AG04449 (cell line): ENCODE data around the gene ADGRB3.

Experiments used
- CTCF ChIA-PET: fragments of 350-600 bp; formaldehyde crosslinking; extraction: SDS; loops from one replicate; lab custom pipeline; 2021; ENCODE audit warnings: antibody characterized with exemption; lab: Yijun Ruan, JAX
- POLR2A ChIA-PET: fragments of 400-600, 350-600 bp; formaldehyde crosslinking; extraction: SDS; loops from one replicate; lab custom pipeline; 2020; ENCODE audit warnings: antibody characterized with exemption, inconsistent platforms; lab: Yijun Ruan, JAX
- DNase-seq: peaks from one replicate; pipeline ENCODE4 v3.0.0-alpha.2; 2010; ENCODE audit warnings: low read depth, low spot score
- H3K4me3 ChIP-seq: 2 replicates; pipeline ENCODE4 v1.5.1; 2011; ENCODE audit warnings: low read depth, mild to moderate bottlenecking, control low read depth, low read length
- TF ChIP-seq, protein P1 (sequence below): IDR thresholded peaks from one replicate; pipeline ENCODE4 v1.5.1; 2011; ENCODE audit warnings: mild to moderate bottlenecking, moderate library complexity, low read length, control low read depth, inconsistent platforms; ENCODE audit not compliant: insufficient read depth; ENCODE audit errors: missing control alignments

ADGRB3 gene

DNA sequence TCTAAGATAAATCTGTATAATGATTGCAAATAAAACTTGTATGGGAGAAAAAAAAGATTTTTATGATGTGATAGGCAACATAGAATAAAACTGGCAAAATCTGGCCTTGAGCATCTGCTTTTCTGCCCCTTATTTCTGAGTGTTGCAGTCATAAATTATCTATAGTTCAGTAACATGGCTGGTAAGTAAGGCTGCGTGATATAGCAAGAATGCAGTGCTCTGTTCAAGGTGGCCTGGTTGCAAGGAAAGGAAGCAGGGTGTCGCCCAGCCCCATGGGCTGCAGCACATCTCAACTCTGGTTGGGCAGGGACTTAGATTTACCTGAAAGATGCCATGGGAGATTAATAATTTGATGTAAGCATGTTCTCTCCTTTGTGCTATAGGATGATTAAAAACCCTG, 582.3 kb downstream of the ADGRB3 start:
- H3K4me3 ChIP-seq: no peak overlapping the region
- CTCF ChIA-PET: no interaction called here
- TF ChIP-seq, protein P1, sequence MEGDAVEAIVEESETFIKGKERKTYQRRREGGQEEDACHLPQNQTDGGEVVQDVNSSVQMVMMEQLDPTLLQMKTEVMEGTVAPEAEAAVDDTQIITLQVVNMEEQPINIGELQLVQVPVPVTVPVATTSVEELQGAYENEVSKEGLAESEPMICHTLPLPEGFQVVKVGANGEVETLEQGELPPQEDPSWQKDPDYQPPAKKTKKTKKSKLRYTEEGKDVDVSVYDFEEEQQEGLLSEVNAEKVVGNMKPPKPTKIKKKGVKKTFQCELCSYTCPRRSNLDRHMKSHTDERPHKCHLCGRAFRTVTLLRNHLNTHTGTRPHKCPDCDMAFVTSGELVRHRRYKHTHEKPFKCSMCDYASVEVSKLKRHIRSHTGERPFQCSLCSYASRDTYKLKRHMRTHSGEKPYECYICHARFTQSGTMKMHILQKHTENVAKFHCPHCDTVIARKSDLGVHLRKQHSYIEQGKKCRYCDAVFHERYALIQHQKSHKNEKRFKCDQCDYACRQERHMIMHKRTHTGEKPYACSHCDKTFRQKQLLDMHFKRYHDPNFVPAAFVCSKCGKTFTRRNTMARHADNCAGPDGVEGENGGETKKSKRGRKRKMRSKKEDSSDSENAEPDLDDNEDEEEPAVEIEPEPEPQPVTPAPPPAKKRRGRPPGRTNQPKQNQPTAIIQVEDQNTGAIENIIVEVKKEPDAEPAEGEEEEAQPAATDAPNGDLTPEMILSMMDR: no peak
- no peak for DNase-seq
- POLR2A ChIA-PET: no interaction called here

DNA sequence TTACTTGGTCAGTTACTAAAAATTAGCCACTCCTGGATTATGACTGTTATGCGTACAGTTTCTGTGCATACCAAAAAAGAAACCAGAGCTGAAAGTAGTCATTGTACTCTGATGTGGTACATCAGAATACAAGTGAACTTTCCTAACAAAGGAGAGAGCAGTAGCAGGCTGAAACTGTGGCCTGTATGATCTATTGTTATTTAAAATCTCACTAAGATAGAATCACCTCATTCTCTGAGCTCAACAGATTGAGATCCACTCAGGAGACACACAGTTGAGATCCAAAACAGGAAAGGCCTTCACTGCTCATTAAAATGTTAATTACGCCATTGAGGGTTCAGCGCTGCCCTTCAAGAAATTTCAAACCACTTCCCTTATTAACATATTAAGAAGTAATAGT, 585.3 kb downstream of the ADGRB3 start:
- no peak overlapping the region for H3K4me3 ChIP-seq
- no peak for DNase-seq
- ChIA-PET POLR2A (no interaction called here), CTCF (no interaction called here)
- TF ChIP-seq, protein P1: no peak

DNA sequence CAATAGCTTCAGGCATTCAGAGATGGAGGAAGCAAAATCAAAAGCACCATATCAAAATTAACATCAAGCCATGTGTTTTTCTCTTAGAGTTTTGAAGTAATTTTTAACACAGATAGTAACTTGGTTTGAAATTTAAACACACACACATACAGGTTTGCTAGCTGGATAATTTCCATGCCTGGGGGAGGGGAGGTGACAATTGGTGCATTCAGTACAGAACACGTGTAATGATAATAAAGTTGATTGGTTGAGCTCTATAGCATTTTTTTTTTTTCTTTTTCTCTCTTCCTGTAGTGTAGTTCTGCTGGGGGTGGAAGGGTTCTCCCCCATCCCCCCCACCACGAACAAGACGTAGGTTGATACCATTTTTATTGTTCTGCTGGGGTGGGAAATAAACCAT, 596.9 kb downstream of the ADGRB3 start:
- no peak for DNase-seq
- no peak overlapping the region for H3K4me3 ChIP-seq
- ChIA-PET POLR2A (no interaction called here), CTCF (interaction anchor here (0.7 kb wide), 1 partner anchor 107 kb away, joined by 3 read pairs; no protein-coding TSS in a partner anchor)
- TF ChIP-seq, protein P1: no peak

DNA sequence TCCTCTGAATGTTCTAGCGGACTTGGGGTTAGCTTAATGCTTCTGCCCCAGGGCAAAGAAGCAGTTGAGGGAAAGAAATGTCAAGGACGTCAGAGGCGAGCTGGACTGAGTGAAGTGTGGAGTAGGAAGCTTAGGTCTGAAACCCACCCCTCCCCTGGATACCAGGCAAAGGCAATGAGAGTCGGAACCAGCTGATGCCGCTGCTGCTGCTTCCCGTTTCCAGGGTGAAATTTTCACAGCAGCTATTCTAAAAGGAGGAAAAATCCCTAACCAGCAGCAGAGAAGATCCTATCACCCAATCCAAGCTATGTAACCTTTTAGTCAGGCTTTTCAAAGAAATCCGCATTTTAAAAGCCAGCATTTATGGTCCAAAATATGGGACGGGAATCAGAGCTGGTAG, 597.4 kb downstream of the ADGRB3 start:
- TF ChIP-seq, protein P1: no peak

DNA sequence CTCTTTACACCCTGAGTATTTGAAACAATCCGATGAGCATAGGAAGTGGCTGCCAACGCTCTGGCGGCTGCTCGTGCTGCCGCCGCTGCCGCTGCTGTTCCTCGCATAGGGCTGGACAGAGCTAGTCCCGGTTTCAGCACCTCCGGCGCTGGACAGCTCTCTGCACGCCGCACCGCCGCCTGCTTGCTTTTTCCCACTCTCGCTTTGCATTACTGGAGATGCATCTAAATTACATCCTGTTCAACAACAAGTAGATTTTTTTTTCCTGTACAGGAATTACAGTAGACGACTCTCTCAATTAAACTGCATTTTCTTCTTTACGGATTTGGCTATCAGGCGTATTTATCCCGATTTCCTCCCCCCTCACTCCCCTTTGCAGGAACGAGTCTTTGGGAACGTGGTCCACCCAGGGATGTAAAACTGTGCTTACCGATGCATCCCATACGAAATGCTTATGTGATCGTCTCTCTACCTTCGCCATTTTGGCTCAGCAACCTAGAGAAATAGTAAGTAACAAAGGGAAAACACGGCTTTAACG, 597.9 kb downstream of the ADGRB3 start:
- H3K4me3 ChIP-seq: no peak overlapping the region
- ChIA-PET CTCF (interaction anchor here (1.0 kb wide), 1 partner anchor 496 kb away, joined by 3 read pairs; no protein-coding TSS in a partner anchor), POLR2A (no interaction called here)
- TF ChIP-seq, protein P1: no peak
- DNase-seq: no peak

More for the DNA sequence above, 597.4 kb downstream of the ADGRB3 start:
- POLR2A ChIA-PET: no interaction called here
- CTCF ChIA-PET: interaction anchor here (1.0 kb wide), 1 partner anchor 497 kb away, joined by 3 read pairs; no protein-coding TSS in a partner anchor
- DNase-seq: no peak
- H3K4me3 ChIP-seq: no peak overlapping the region

DNA sequence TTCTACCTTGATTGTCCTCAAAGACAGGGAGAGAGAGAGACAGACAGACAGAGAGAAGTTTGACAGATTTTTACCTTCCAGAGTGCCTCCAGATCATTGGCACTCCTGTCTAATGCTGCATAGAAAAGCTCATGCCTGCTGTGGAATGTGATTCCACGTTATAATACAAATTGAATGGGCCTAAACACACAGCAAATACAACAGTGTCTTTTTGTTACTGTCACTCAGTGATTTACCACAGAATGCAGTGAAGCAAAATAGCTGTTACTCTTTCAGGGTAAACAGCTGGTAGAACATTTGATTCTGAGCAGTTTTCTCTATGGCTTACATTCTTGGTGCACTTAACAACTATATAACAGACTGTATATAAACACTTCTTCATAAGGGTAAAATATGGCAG, 603.0 kb downstream of the ADGRB3 start:
- ChIA-PET CTCF (no interaction called here), POLR2A (no interaction called here)
- DNase-seq: no peak
- TF ChIP-seq, protein P1: no peak
- no peak overlapping the region for H3K4me3 ChIP-seq
